HepG2 (cell line): ENCODE measurements around the gene SEBOX. TPM values are rescaled to one million over a fixed set of nuclear protein-coding genes. Genes with fewer than 3 reads are reported as not detected.
A peak's percentile ranks its signal among the peaks of the same experiment; 100 is the strongest.

Experiments
- ADNP ChIP-seq: sonication (generic); formaldehyde crosslinking; IDR thresholded peaks from 2 replicates; pipeline ENCODE4 v1.4.0; 2020; ENCODE audit warnings: missing genetic modification reagents
- JUN ChIP-seq: sonication (generic); formaldehyde crosslinking; IDR thresholded peaks from 2 replicates; pipeline ENCODE4 v1.4.0; 2020; ENCODE audit warnings: mild to moderate bottlenecking, missing genetic modification reagents
- KDM3A ChIP-seq: IDR thresholded peaks from 2 replicates; pipeline ENCODE4 v1.6.1; 2018; ENCODE audit warnings: low read depth, missing compliant biosample characterization
- NFYB ChIP-seq: sonication (generic); formaldehyde crosslinking; IDR thresholded peaks from 2 replicates; pipeline ENCODE4 v1.4.0; 2020; ENCODE audit warnings: missing genetic modification reagents
- PHF21A ChIP-seq: sonication (generic); formaldehyde crosslinking; IDR thresholded peaks from 2 replicates; pipeline ENCODE4 v1.5.0; 2020; ENCODE audit warnings: mild to moderate bottlenecking, missing genetic modification reagents
- POLR2AphosphoS5 ChIP-seq: IDR thresholded peaks from 2 replicates; pipeline ENCODE4 v1.6.1; 2012; ENCODE audit warnings: low read depth, low read length
- RARA ChIP-seq: IDR thresholded peaks from 2 replicates; pipeline ENCODE4 v1.6.1; 2016; ENCODE audit warnings: missing genetic modification reagents, missing compliant biosample characterization
- REPIN1 ChIP-seq: sonication (generic); formaldehyde crosslinking; IDR thresholded peaks from 2 replicates; pipeline ENCODE4 v1.8.0; 2022; ENCODE audit warnings: missing genetic modification reagents, low read depth, mild to moderate bottlenecking, borderline replicate concordance
- SMARCC2 ChIP-seq: fragments of 450-650 bp; IDR thresholded peaks from 2 replicates; pipeline ENCODE4 v1.6.1; 2017; ENCODE audit warnings: antibody characterized with exemption, mild to moderate bottlenecking
- ZNF263 ChIP-seq: sonication (generic); formaldehyde crosslinking; IDR thresholded peaks from 2 replicates; pipeline ENCODE4 v1.4.0; 2020; ENCODE audit warnings: missing genetic modification reagents
- ZNF333 ChIP-seq: sonication (generic); formaldehyde crosslinking; IDR thresholded peaks from 2 replicates; pipeline ENCODE4 v1.4.0; 2020; ENCODE audit warnings: mild to moderate bottlenecking, missing genetic modification reagents, borderline replicate concordance
- polyA plus RNA-seq, 8 experiments: library from polyadenylated mRNA; depleted of rRNA in 3 of 8; stranded (reverse) in 7 of 8; unstranded in 1 of 8; fragments of >200 nt; fragmentation: Illumina TruSeq in 4 of 8; extraction: Trizol in 4 of 8; gene quantifications; 2 replicates each; pipeline versions ENCODE4 v1.2.1 to v1.2.3, GENCODE V29; 2011 to 2016; ENCODE audit warnings: low read depth in 4 of 8, missing spikeins in 1 of 8, mixed read lengths in 1 of 8; ENCODE audit not compliant: insufficient read depth in 1 of 8
- total RNA-seq, 5 experiments: library from RNA; depleted of rRNA; stranded (reverse); fragments of >200 nt; fragmentation: Illumina TruSeq; extraction: Trizol; gene quantifications; 2 replicates each; pipeline ENCODE4 v1.2.3, GENCODE V29; 2016; ENCODE audit warnings: low read depth in 1 of 5
- TF ChIP-seq, protein P1 (sequence below): sonication (generic); formaldehyde crosslinking; IDR thresholded peaks from 2 replicates; pipeline ENCODE4 v1.5.0; 2020; ENCODE audit warnings: mild to moderate bottlenecking, missing genetic modification reagents, borderline replicate concordance
- TF ChIP-seq, protein P2 (sequence below): sonication (generic); formaldehyde crosslinking; IDR thresholded peaks from 2 replicates; pipeline ENCODE4 v1.5.0; 2020; ENCODE audit warnings: missing genetic modification reagents, mild to moderate bottlenecking, borderline replicate concordance
- TF ChIP-seq, protein P3 (sequence below): sonication (generic); formaldehyde crosslinking; conservative IDR thresholded peaks from 2 replicates; pipeline ENCODE4 v1.4.0; 2020; ENCODE audit warnings: missing genetic modification reagents
- TF ChIP-seq, protein P4 (sequence below): IDR thresholded peaks from 2 replicates; pipeline ENCODE4 v1.6.1; 2012; ENCODE audit warnings: low read length, improper control_type of control experiment
- TF ChIP-seq, protein P5 (sequence below): IDR thresholded peaks from 2 replicates; pipeline ENCODE4 v1.6.1; 2016; ENCODE audit warnings: mild to moderate bottlenecking, missing biosample characterization, missing genetic modification reagents
- TF ChIP-seq, protein P6 (sequence below): sonication (generic); formaldehyde crosslinking; IDR thresholded peaks from 2 replicates; pipeline ENCODE4 v1.4.0; 2020; ENCODE audit warnings: missing genetic modification reagents, borderline replicate concordance

The SEBOX gene
- total and polyA plus RNA-seq, 2 of the 13 experiments (the other 11 are each of a cell fraction or from before 2014, with no cell fraction given), result not detected

DNA sequence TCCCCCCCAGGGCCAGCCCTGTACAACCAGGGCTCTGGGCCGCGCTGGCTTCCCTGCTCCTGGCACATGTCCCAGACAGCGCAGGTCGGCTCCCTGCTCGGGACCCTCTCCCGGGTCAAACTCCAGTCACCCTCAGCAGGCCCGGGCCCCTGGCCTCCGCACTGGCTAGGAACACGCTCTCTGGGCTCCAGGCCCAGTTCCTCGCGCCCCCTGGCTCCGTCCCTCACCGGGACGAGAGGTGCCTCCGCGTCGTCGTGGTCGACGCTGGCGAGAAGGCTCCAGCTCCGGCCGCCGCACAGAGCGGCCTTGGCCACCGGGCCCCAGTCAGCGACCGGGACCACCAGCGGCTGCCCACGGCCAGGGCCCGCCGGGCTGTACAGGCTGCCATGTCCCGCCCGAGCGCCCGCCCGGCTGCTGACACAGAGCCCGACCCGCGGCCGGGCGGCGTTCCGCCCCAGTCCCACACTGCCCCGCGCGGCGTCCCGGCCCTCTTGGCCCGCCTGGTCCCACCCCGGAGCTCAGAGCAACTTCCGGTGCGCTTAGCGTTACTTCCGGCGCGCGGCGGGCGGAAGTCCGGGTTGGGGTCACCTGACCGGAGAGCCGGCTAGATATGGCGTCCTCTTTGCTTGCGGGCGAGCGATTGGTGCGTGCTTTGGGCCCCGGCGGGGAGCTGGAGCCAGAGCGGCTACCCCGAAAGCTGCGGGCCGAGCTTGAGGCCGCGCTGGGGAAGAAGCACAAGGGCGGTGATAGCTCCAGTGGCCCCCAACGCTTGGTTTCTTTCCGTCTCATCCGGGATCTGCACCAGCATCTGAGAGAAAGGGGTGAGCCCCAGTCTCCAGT lies 7.7 kb downstream of the SEBOX start, which contains the start of gene POLDIP2 (continued):
- TF ChIP-seq, protein P1, sequence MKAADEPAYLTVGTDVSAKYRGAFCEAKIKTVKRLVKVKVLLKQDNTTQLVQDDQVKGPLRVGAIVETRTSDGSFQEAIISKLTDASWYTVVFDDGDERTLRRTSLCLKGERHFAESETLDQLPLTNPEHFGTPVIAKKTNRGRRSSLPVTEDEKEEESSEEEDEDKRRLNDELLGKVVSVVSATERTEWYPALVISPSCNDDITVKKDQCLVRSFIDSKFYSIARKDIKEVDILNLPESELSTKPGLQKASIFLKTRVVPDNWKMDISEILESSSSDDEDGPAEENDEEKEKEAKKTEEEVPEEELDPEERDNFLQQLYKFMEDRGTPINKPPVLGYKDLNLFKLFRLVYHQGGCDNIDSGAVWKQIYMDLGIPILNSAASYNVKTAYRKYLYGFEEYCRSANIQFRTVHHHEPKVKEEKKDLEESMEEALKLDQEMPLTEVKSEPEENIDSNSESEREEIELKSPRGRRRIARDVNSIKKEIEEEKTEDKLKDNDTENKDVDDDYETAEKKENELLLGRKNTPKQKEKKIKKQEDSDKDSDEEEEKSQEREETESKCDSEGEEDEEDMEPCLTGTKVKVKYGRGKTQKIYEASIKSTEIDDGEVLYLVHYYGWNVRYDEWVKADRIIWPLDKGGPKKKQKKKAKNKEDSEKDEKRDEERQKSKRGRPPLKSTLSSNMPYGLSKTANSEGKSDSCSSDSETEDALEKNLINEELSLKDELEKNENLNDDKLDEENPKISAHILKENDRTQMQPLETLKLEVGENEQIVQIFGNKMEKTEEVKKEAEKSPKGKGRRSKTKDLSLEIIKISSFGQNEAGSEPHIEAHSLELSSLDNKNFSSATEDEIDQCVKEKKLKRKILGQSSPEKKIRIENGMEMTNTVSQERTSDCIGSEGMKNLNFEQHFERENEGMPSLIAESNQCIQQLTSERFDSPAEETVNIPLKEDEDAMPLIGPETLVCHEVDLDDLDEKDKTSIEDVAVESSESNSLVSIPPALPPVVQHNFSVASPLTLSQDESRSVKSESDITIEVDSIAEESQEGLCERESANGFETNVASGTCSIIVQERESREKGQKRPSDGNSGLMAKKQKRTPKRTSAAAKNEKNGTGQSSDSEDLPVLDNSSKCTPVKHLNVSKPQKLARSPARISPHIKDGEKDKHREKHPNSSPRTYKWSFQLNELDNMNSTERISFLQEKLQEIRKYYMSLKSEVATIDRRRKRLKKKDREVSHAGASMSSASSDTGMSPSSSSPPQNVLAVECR (CRISPR knock-in tag), result peak; percentile 97
- TF ChIP-seq, protein P2, sequence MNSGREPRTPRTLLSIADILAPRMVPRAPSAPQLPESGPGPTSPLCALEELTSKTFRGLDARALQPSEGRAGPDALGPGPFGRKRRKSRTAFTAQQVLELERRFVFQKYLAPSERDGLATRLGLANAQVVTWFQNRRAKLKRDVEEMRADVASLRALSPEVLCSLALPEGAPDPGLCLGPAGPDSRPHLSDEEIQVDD, result no peak; the same call in 1 of the 2 replicates
- TF ChIP-seq RARA (CRISPR knock-in tag), result peak; percentile 34; the same call in 1 of the 2 replicates
- TF ChIP-seq, protein P3, sequence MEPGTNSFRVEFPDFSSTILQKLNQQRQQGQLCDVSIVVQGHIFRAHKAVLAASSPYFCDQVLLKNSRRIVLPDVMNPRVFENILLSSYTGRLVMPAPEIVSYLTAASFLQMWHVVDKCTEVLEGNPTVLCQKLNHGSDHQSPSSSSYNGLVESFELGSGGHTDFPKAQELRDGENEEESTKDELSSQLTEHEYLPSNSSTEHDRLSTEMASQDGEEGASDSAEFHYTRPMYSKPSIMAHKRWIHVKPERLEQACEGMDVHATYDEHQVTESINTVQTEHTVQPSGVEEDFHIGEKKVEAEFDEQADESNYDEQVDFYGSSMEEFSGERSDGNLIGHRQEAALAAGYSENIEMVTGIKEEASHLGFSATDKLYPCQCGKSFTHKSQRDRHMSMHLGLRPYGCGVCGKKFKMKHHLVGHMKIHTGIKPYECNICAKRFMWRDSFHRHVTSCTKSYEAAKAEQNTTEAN (CRISPR knock-in tag), result peak; percentile 25; the same call in 1 of the 2 replicates
- peak; percentile 96 for TF ChIP-seq REPIN1 (CRISPR knock-in tag)
- 0 out of 2 replicates have a peak, but pooled peaks have one; percentile 34 for TF ChIP-seq NFYB (CRISPR knock-in tag)
- no peak for TF ChIP-seq ZNF263 (CRISPR knock-in tag)
- TF ChIP-seq SMARCC2, result no peak
- TF ChIP-seq, protein P4, sequence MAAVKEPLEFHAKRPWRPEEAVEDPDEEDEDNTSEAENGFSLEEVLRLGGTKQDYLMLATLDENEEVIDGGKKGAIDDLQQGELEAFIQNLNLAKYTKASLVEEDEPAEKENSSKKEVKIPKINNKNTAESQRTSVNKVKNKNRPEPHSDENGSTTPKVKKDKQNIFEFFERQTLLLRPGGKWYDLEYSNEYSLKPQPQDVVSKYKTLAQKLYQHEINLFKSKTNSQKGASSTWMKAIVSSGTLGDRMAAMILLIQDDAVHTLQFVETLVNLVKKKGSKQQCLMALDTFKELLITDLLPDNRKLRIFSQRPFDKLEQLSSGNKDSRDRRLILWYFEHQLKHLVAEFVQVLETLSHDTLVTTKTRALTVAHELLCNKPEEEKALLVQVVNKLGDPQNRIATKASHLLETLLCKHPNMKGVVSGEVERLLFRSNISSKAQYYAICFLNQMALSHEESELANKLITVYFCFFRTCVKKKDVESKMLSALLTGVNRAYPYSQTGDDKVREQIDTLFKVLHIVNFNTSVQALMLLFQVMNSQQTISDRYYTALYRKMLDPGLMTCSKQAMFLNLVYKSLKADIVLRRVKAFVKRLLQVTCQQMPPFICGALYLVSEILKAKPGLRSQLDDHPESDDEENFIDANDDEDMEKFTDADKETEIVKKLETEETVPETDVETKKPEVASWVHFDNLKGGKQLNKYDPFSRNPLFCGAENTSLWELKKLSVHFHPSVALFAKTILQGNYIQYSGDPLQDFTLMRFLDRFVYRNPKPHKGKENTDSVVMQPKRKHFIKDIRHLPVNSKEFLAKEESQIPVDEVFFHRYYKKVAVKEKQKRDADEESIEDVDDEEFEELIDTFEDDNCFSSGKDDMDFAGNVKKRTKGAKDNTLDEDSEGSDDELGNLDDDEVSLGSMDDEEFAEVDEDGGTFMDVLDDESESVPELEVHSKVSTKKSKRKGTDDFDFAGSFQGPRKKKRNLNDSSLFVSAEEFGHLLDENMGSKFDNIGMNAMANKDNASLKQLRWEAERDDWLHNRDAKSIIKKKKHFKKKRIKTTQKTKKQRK, result no peak
- TF ChIP-seq POLR2AphosphoS5, result peak; percentile 66
- peak; percentile 74 for TF ChIP-seq PHF21A (CRISPR knock-in tag)
- peak; percentile 49; the same call in 1 of the 2 replicates for TF ChIP-seq ZNF333 (CRISPR knock-in tag)
- no peak for TF ChIP-seq ADNP
- TF ChIP-seq, protein P5, sequence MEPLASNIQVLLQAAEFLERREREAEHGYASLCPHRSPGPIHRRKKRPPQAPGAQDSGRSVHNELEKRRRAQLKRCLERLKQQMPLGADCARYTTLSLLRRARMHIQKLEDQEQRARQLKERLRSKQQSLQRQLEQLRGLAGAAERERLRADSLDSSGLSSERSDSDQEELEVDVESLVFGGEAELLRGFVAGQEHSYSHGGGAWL, result peak; percentile 88
- TF ChIP-seq JUN, result 0 out of 2 replicates have a peak, but pooled peaks have one; percentile 51
- TF ChIP-seq, protein P6, sequence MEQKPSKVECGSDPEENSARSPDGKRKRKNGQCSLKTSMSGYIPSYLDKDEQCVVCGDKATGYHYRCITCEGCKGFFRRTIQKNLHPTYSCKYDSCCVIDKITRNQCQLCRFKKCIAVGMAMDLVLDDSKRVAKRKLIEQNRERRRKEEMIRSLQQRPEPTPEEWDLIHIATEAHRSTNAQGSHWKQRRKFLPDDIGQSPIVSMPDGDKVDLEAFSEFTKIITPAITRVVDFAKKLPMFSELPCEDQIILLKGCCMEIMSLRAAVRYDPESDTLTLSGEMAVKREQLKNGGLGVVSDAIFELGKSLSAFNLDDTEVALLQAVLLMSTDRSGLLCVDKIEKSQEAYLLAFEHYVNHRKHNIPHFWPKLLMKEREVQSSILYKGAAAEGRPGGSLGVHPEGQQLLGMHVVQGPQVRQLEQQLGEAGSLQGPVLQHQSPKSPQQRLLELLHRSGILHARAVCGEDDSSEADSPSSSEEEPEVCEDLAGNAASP (CRISPR knock-in tag), result peak; percentile 64
- TF ChIP-seq KDM3A (CRISPR knock-in tag), result peak; percentile 47; the same call in 1 of the 2 replicates
